Measurements from ENCODE around the gene BMAL2.

BMAL2 gene

DNA sequence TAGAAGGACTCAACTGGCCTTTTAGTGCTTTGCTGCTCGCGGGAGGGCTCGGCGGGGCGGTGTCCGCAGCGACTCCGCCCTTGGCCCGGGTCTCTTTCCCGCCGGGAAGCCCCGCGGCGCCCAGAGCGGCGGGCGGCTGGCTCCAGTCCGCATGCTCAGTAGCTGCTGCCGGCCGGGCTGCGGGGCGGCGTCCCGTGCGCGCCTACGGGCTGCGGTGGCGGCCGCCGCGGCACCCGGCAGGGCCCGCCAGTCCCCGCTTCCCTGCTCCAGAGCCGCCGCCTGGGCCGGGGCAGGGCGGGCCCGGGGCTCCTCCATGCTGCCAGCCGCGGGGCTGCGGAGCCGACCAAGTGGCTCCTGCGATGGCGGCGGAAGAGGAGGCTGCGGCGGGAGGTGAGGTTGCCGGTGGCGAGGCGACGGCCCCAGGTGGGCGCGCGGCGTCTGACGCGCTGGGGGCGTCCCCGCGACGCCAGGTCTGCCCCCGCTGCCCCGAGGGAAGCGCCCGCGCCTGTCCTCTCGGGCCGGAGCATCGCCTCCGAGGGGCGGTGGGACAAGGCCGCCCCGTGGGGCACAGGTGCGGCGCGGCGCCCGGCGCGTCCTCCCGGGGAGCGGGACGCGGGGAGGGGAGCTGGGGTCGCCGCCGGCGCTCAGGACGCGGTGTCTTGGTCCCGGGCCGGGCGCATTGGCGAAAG, at the start of gene BMAL2:
BMAL2 (plus strand) TSS at position 123 of the 689 bp plus-strand sequence; CDS start at position 360, 237 bp downstream.
- no peak for DNase-seq

DNA sequence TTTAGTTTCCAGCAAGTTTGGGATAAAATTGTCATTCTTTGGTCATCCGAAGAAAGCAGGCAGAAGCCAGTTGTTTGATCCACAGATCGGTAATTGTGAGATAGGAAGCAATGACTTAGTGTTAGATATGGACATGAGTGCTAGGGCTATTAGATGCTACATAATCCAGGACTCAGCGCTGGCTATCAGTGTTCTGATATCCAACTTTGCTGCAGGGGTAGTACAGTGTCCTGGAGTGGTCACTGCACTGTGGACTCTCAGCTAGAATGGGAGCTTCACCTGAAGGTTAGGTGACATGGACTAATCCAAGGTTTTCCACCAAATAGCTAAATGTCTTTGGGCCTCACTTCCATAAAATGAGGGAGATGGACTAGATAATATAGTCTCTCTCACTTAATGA, 48.6 kb upstream of the BMAL2 start:
- no peak for DNase-seq

DNA sequence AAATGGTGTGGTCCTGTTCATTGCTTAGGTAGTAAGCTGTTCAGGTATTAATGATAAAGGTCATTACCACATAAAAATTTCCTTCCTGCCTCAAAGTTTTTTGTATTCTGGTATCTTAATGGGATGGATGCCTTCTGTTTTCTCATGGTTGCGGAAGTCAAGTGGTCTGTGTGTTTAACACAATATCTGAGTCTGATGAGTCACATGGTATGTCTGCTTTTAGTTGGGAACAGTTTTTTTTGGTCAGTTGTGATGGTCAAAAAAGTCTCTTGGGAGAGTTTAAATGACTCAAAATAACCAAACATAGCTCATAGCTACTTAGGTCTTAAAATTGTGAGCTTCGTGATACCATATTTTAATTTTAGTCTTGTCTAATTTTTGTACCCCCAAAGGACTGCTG, 47.9 kb upstream of the BMAL2 start:
- no peak for DNase-seq

- no peak for DNase-seq
Measured at GRCh38 chr12:27285403-27285802, 47.2 kb upstream of the BMAL2 start.

- DNase-seq = no peak
Measured at GRCh38 chr12:27289414-27289813, 43.2 kb upstream of the BMAL2 start.

GRCh38 chr12:27290501-27291168, 42.0 kb upstream of the BMAL2 start:
- no peak for DNase-seq

GRCh38 chr12:27291862-27292261, 40.8 kb upstream of the BMAL2 start:
- no peak for DNase-seq

- DNase-seq = no peak
Measured at GRCh38 chr12:27292718-27293117, 39.9 kb upstream of the BMAL2 start.

GRCh38 chr12:27293463-27293862, 39.2 kb upstream of the BMAL2 start:
- DNase-seq = no peak

- no peak for DNase-seq
Measured at GRCh38 chr12:27296674-27297073, 36.0 kb upstream of the BMAL2 start.

DNA sequence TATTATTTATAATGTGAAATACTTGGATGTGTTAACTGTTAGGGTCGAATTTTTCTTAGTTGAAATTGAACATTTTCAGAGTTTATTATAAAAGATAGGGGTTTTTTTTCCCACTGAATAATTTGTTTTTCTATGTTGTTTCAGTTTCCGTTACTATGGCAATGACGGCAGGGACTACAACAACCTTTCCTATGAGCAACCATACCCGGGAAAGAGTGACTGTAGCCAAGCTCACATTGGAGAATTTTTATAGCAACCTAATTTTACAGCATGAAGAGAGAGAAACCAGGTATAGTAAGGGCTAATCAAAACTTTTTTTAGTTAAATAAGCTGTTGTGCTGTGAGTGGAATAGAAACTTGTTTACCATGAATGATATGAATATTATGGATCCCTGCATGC, 35.1 kb upstream of the BMAL2 start:
- no peak for DNase-seq

- DNase-seq = no peak
Measured at GRCh38 chr12:27299102-27299501, 33.5 kb upstream of the BMAL2 start.

- DNase-seq = no peak
Measured at GRCh38 chr12:27300226-27300625, 32.4 kb upstream of the BMAL2 start.

GRCh38 chr12:27303139-27304111, 29.2 kb upstream of the BMAL2 start:
- DNase-seq = no peak

GRCh38 chr12:27304856-27305255, 27.8 kb upstream of the BMAL2 start:
- DNase-seq = no peak

- DNase-seq = no peak
Measured at GRCh38 chr12:27305673-27306456, 26.8 kb upstream of the BMAL2 start.

DNA sequence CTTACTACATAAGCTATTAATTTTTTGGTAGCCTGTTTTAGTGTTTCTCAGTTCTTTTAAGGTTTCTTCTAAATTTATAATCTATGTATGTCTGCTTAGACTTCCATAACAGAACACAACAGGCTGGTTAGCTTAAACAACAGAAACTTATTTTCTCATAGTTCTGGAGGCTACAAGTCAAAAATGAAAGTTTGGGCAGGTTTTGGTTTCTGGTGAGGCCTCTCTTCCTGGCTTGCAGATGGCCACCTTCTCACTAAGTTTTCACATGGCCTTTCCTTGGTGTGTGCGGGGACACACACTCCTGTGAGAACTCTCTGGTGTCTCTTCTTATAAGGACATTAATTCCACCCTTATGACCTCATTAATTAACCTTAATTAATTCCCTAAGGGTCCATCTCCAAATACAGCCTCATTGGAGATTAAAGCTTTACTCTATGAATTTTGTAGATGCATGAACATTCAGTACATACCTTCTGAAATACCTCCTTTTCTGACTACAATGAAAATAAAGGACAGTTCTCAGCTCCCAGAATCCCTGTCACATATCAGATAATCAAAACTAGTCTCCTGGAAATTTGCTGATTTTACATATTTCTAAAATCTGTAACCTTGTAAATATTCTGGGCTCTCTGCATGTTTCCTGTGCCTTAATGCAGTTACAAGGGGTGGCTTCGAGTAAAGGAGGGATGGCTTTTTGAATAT, 23.2 kb upstream of the BMAL2 start:
- no peak for DNase-seq

GRCh38 chr12:27309995-27310315, 22.7 kb upstream of the BMAL2 start:
- DNase-seq = no peak

DNA sequence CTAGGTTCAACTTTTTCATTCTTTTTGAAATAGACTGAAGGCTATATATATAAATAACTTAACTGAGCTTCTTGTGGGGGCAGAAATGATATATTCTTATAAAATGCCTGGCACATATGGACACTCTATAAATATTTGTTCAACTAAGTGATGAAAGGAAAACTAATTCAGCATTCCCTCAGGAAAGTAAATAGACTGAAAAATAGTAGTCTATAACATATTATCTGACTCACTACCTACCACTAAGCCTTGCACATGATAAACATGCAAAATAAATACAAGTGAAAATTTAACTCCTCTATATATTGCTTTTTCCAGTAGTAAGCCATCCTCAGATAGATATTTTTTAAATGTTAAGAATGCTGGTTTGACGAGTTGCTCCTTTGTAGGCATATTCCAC, 15.7 kb upstream of the BMAL2 start:
- no peak for DNase-seq

DNA sequence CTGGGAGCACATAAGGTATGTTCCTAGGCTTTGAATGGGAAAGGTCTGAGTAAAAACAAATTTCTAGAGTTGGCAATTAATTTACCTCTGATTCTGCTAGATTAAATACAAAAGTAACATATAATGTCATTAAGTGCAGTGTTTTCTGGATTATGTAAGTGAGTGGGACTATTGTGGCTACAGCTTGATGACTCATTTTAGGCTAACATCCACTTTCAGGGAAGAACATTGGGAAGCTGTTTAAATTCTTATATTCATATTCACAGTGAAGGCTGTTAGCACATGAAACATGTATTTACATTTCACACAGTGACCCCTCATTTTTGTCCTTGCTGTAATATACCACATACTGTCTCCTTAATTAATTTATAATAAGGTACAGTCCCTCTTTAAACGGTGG, 13.2 kb upstream of the BMAL2 start:
- no peak for DNase-seq

DNA sequence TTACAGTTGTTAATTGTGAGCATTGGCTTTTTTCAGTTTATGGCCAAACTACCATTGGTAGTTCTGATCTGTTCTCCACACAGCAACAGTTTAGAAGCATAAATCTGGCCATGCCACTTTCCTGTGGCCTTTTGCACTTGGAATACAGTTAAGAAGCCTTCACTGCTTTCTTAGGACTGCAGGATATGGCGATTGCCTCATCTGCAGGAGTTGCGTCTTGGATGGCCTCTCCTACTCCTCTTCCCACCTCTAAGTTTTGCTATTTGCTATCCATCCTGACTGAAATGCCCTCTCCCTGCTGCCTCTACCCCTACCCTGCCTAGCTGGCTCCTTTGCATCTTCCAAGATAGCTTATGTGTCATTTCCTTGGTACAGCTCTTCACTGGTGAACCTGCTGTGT, 12.8 kb upstream of the BMAL2 start:
- no peak for DNase-seq

DNA sequence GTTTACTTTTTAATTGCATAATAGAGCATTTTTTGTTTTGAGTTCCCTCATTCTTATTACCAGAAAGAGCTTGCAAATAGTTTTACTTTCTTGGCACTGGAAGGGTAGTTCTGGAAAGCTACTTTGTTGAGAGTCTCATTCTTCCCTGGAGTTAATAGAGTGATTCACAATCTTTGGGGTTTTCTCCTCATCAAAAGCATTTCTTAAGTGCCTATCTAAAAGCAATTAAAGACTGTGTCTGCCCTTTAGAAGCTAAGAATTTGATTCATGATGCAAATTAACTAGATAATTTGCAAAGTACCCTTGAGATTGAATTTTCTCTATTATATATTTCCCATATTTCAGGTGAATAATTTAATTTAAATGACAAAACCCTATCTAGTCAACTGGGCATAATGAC, 8.1 kb upstream of the BMAL2 start:
- DNase-seq = no peak
